ENCODE results near the gene REM2. TPM values are rescaled to one million over a fixed set of nuclear protein-coding genes. Genes with fewer than 3 reads are reported as not detected.
A peak's percentile ranks its signal among the peaks of the same experiment; 100 is the strongest.
"Not testable (repeated sequence)": the region's sequence is repeated elsewhere in the genome, so short reads cannot be mapped to it uniquely, and the experiment has no call there.

Gene REM2
- total RNA-seq, 1 donor = 0.43 TPM

DNA sequence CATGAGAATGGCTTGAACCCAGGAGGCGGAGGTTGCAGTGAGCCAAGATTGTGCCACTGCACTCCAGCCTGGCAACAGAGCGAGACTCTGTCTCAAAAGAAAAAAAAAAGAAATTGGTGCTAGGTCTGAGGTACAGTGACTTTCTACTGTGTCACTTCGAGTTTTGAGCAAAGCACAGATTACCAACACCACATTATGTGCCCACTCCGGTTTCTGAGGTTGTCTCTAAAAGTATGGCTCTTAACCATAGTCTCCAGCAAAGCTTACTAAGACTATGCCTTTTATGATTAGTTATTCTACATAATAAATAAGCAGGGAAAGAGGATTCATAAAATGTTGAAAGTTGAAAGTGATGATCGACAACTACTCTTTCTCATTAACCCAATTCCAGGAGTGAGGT lies 27.9 kb downstream of the REM2 start:
- no peak for DNase-seq (ENCODE audit: low read depth)
- TF ChIP-seq, protein P1, sequence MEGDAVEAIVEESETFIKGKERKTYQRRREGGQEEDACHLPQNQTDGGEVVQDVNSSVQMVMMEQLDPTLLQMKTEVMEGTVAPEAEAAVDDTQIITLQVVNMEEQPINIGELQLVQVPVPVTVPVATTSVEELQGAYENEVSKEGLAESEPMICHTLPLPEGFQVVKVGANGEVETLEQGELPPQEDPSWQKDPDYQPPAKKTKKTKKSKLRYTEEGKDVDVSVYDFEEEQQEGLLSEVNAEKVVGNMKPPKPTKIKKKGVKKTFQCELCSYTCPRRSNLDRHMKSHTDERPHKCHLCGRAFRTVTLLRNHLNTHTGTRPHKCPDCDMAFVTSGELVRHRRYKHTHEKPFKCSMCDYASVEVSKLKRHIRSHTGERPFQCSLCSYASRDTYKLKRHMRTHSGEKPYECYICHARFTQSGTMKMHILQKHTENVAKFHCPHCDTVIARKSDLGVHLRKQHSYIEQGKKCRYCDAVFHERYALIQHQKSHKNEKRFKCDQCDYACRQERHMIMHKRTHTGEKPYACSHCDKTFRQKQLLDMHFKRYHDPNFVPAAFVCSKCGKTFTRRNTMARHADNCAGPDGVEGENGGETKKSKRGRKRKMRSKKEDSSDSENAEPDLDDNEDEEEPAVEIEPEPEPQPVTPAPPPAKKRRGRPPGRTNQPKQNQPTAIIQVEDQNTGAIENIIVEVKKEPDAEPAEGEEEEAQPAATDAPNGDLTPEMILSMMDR (IDR thresholded peaks at IDR 0.05; ENCODE audit: insufficient read depth, low read depth, low read length) = no peak
- no peak overlapping the region for H3K4me3 ChIP-seq (ENCODE audit: low read depth, low read length)

DNA sequence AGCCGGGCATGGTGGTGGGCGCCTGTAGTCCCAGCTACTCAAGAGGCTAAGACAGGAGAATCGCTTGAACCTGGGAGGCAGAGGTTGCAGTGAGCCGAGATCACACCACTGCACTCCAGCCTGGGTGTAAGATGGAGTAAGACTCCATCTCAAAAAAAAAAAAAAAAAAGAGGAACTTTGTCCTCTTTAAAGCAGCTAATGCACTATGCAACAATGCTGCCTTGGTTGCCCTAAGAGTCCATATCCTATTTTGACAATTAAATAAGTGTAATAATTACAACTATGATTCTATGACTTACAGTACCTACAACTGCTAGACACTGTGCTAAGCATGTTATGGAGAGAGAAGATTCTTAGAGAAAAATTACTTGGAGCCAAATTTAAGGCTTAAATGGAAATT lies 31.8 kb downstream of the REM2 start:
- not testable (repeated sequence) for H3K4me3 ChIP-seq (ENCODE audit: low read depth, low read length); DNase-seq (ENCODE audit: low read depth)

DNA sequence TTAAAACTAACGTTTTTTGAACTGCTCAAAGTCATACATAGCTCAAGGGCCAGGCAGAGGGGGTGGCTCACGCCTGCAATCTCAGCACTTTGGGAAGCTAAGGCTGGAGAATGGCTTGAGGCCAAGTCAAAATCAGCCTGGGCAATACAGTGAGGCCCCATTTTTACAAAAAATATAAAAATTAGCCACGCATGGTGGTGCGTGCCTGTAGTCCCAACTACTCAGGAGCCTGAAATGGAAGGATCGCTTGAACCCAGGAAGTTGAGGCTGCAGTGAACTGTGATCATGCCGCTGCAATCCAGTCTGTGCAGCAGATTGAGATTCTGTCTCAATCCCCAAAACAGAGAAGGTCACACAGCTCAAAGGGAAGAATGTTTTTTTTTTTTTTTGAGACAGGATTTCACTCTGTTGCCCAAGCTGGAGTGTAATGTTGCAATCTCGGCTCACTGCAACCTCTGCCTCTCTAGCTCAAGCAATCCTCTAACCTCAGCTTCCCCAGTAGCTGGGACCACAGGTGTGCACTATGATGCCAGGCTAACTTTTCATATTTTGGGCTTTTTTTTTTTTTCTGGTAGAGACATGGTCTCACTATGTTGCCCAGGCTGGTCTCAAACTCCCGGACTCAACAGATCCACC lies 33.0 kb downstream of the REM2 start:
- DNase-seq (ENCODE audit: low read depth) = peak; percentile 79
- no peak overlapping the region for H3K4me3 ChIP-seq (ENCODE audit: low read depth, low read length)
- TF ChIP-seq, protein P1 (IDR thresholded peaks at IDR 0.05; ENCODE audit: insufficient read depth, low read depth, low read length) = no peak

DNA sequence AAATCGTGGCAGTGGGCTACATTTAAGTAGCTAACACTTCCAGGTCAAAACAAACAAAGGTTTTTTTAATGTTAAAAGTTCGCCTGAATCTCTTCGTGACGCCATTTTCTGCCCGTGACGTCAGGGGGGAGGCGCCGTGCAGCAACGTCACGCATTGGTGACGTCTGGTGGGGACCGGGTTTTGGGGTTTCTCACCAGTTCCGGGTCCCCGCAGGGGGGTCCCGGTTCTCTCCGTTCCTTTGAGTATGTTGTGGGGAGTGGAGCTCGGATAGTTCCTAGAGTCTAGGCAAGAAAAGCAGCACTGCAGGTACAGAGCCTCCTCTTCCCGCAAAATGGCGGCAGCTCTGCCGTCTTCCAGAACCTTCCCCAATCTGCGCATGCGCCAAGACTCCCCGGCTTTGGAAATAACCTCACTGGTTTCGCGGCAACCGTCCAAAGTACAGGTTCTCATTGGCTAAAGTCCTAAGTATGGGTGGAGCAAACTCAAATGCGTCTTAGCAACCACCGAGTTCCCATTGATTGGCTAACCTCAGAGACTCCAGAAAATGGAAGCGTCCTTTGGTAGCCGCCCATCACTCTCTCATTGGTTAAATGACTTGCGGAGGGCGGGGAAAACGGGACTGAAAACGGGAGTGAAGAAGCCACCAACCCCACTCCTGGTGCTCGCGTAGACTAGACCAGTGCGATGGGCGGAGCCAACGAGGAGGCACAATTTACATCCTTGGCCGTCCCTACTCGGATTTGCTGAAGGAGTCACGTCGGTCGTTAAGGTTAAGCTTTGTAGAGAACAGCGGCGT lies 36.0 kb downstream of the REM2 start, which contains the start of gene RBM23:
Gene RBM23 (minus strand): TSS at position 346 of the 797 bp plus-strand sequence.
- peak; percentile 100 for DNase-seq (ENCODE audit: low read depth)
- peak within 1 kb of the TSS; percentile 99 for H3K4me3 ChIP-seq (ENCODE audit: low read depth, low read length)
- TF ChIP-seq, protein P1 (IDR thresholded peaks at IDR 0.05; ENCODE audit: insufficient read depth, low read depth, low read length) = no peak

DNA sequence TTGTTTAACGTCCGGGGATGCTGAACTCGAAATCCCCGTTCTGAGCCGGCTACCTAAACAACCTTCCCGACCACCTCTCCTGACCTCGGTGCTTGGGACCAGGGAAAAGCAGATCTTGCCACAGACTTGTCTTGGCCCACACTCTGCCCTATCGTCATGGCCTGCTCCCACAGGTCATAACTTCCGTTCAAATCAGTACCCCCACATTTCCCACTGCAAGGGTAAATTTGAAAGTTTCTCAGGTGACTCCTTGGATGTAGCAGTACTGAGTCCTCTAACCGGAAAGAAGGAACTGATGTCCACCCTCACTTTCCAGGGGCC lies 36.5 kb downstream of the REM2 start:
- no peak for DNase-seq (ENCODE audit: low read depth)
- TF ChIP-seq, protein P1 (IDR thresholded peaks at IDR 0.05; ENCODE audit: insufficient read depth, low read depth, low read length) = no peak
- peak overlapping the region; percentile 45 for H3K4me3 ChIP-seq (ENCODE audit: low read depth, low read length)

DNA sequence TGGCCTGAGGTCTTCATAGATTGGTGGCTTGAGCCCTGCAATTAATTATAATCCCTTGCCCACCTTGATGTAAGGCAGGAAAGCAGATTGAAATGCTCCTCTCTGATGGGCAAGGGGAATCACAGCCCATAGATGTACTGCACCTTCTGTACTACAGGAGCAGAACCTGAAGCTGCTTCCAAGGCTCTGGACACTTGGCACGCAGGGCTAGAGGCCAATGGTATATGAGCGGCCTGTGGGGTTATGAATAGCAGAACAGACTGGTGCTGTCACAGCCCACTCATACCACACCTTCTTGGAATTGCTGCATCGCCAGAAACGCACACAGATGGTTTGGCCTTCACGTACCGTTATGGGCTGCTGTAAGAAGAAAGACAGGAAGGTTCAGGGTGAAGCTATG lies 37.7 kb downstream of the REM2 start:
- no peak for DNase-seq (ENCODE audit: low read depth)
- TF ChIP-seq, protein P1 (IDR thresholded peaks at IDR 0.05; ENCODE audit: insufficient read depth, low read depth, low read length) = no peak
- H3K4me3 ChIP-seq (ENCODE audit: low read depth, low read length) = no peak overlapping the region

DNA sequence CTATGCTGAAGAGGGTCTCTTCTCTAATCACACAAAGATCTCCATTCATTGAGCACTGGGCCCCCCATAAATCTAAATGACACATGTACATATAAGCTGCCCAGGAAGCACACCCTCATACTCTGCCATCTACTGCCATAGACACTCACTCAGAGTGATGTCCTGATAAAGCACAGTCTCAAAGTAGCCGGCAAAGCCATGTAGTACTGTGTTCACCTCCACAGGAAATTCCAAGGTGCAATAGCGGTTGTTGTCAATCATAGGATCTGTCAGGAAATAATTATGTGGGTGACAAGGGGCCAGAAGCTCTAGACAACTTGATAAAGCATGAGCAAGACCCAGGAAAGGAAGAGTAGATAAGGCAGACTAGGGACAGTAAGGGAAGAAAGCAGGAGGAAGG lies 39.3 kb downstream of the REM2 start:
- no peak overlapping the region for H3K4me3 ChIP-seq (ENCODE audit: low read depth, low read length)
- DNase-seq (ENCODE audit: low read depth) = no peak
- TF ChIP-seq, protein P1 (IDR thresholded peaks at IDR 0.05; ENCODE audit: insufficient read depth, low read depth, low read length) = no peak

Data from fibroblast of villous mesenchyme (primary cell).